Tibial nerve (tissue), 4 donors: ENCODE data around the gene GOLPH3.

Source experiments
- EP300 ChIP-seq, 2 donors: sonication (generic); formaldehyde crosslinking; IDR thresholded peaks; one replicate each; pipeline ENCODE4 v1.6.1; 2017; ENCODE audit warnings: antibody characterized with exemption in 2 of 2, mild to moderate bottlenecking in 1 of 2
- TF ChIP-seq, protein P1 (sequence below), 5 experiments: fragments of 200-600 bp in 3 of 5; fragments of 450-650 bp in 2 of 5; sonication (generic) in 3 of 5; IDR thresholded peaks; one replicate each; pipeline ENCODE4 v1.5.1; 2016 to 2019; ENCODE audit warnings: antibody characterized with exemption in 5 of 5, mild to moderate bottlenecking in 3 of 5, moderate library complexity in 2 of 5

DNA sequence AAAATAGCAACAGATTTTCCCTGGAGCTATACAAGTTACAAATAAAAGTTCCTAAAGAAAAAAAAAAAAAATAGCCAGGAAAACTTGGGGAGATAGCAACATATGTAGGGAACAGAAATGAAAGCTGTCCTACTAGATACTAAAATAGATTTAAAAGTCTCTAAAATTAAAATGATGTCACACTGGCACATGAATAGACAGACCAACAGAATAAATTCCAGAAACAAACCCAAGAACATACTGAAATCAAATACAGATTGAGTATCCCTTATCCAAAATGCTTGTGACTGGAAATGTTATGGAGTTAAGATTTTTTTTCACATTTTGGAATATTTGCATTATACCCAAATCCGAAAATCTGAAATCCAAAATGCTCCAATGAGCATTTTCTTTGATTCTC is 23.8 kb downstream of the GOLPH3 start:
- TF ChIP-seq, protein P1, sequence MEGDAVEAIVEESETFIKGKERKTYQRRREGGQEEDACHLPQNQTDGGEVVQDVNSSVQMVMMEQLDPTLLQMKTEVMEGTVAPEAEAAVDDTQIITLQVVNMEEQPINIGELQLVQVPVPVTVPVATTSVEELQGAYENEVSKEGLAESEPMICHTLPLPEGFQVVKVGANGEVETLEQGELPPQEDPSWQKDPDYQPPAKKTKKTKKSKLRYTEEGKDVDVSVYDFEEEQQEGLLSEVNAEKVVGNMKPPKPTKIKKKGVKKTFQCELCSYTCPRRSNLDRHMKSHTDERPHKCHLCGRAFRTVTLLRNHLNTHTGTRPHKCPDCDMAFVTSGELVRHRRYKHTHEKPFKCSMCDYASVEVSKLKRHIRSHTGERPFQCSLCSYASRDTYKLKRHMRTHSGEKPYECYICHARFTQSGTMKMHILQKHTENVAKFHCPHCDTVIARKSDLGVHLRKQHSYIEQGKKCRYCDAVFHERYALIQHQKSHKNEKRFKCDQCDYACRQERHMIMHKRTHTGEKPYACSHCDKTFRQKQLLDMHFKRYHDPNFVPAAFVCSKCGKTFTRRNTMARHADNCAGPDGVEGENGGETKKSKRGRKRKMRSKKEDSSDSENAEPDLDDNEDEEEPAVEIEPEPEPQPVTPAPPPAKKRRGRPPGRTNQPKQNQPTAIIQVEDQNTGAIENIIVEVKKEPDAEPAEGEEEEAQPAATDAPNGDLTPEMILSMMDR (IDR thresholded peaks at IDR 0.05), result no peak
- no peak for TF ChIP-seq EP300 (IDR thresholded peaks at IDR 0.05)
